HepG2 (cell line): Measurements from ENCODE around the gene SF3B6. TPM values are rescaled to one million over a fixed set of nuclear protein-coding genes. Genes with fewer than 3 reads are reported as not detected.

ENCODE experiments used
- GTF3A ChIP-seq: sonication (generic); formaldehyde crosslinking; conservative IDR thresholded peaks from 2 replicates; pipeline ENCODE4 v1.4.0; 2020; ENCODE audit warnings: mild to moderate bottlenecking, missing genetic modification reagents
- MAF1 ChIP-seq: sonication (generic); formaldehyde crosslinking; IDR thresholded peaks from 2 replicates; pipeline ENCODE4 v1.5.0; 2020; ENCODE audit warnings: missing genetic modification reagents, borderline replicate concordance
- NFKB2 ChIP-seq: sonication (generic); formaldehyde crosslinking; IDR thresholded peaks from 2 replicates; pipeline ENCODE4 v1.4.0; 2020; ENCODE audit warnings: missing genetic modification reagents, borderline replicate concordance
- RBFOX2 ChIP-seq: fragments of 200-400 bp; formaldehyde crosslinking; IDR thresholded peaks from 2 replicates; pipeline ENCODE4 v1.6.1; 2017; ENCODE audit warnings: low read depth, mild to moderate bottlenecking, low read length
- RBM39 ChIP-seq: fragments of 200-400 bp; formaldehyde crosslinking; IDR thresholded peaks from one replicate; pipeline ENCODE4 v1.6.1; 2018; ENCODE audit warnings: antibody characterized with exemption, mild to moderate bottlenecking, low read depth, low read length; ENCODE audit not compliant: poor library complexity, severe bottlenecking
- ZBTB1 ChIP-seq: sonication (generic); formaldehyde crosslinking; IDR thresholded peaks from 2 replicates; pipeline ENCODE4 v1.4.0; 2020; ENCODE audit warnings: missing genetic modification reagents, borderline replicate concordance
- ZBTB8A ChIP-seq: sonication (generic); formaldehyde crosslinking; IDR thresholded peaks from 2 replicates; pipeline ENCODE4 v1.4.0; 2020; ENCODE audit warnings: mild to moderate bottlenecking, low read depth, missing genetic modification reagents, borderline replicate concordance
- ZNF225 ChIP-seq: sonication (generic); formaldehyde crosslinking; IDR thresholded peaks from 2 replicates; pipeline ENCODE4 v1.4.0; 2020; ENCODE audit warnings: mild to moderate bottlenecking, missing genetic modification reagents
- ZNF629 ChIP-seq: sonication (generic); formaldehyde crosslinking; conservative IDR thresholded peaks from 2 replicates; pipeline ENCODE4 v1.5.0; 2020; ENCODE audit warnings: missing genetic modification reagents
- ZNF746 ChIP-seq: sonication (generic); formaldehyde crosslinking; IDR thresholded peaks from 2 replicates; pipeline ENCODE4 v1.8.0; 2022; ENCODE audit warnings: mild to moderate bottlenecking, missing genetic modification reagents
- polyA plus RNA-seq, 8 experiments: library from polyadenylated mRNA; depleted of rRNA in 3 of 8; stranded (reverse) in 7 of 8; unstranded in 1 of 8; fragments of >200 nt; fragmentation: Illumina TruSeq in 4 of 8; extraction: Trizol in 4 of 8; gene quantifications; 2 replicates each; pipeline versions ENCODE4 v1.2.1 to v1.2.3, GENCODE V29; 2011 to 2016; ENCODE audit warnings: low read depth in 4 of 8, missing spikeins in 1 of 8, mixed read lengths in 1 of 8; ENCODE audit not compliant: insufficient read depth in 1 of 8
- total RNA-seq, 5 experiments: library from RNA; depleted of rRNA; stranded (reverse); fragments of >200 nt; fragmentation: Illumina TruSeq; extraction: Trizol; gene quantifications; 2 replicates each; pipeline ENCODE4 v1.2.3, GENCODE V29; 2016; ENCODE audit warnings: low read depth in 1 of 5
- TF ChIP-seq, protein P1 (sequence below): sonication (generic); formaldehyde crosslinking; IDR thresholded peaks from 2 replicates; pipeline ENCODE4 v1.4.0; 2020; ENCODE audit warnings: missing genetic modification reagents, borderline replicate concordance
- TF ChIP-seq, protein P2 (sequence below): sonication (generic); formaldehyde crosslinking; IDR thresholded peaks from 2 replicates; pipeline ENCODE4 v1.4.0; 2020; ENCODE audit warnings: missing genetic modification reagents
- TF ChIP-seq, protein P3 (sequence below): sonication (generic); formaldehyde crosslinking; IDR thresholded peaks from 2 replicates; pipeline ENCODE4 v1.8.0; 2022; ENCODE audit warnings: mild to moderate bottlenecking, missing genetic modification reagents, borderline replicate concordance
- TF ChIP-seq, protein P4 (sequence below): sonication (generic); formaldehyde crosslinking; IDR thresholded peaks from 2 replicates; pipeline ENCODE4 v1.5.0; 2020; ENCODE audit warnings: mild to moderate bottlenecking, missing genetic modification reagents
- TF ChIP-seq, protein P5 (sequence below), 2 experiments: fragments of 450-650 bp in 1 of 2; sonication (generic) in 1 of 2; formaldehyde crosslinking; IDR thresholded peaks; 2 replicates each; pipeline versions ENCODE4 v1.5.0 to v1.8.0; 2020 to 2022; ENCODE audit warnings: mild to moderate bottlenecking in 1 of 2, missing genetic modification reagents in 1 of 2
- TF ChIP-seq, protein P6 (sequence below): sonication (generic); formaldehyde crosslinking; IDR thresholded peaks from 2 replicates; pipeline ENCODE4 v1.5.1; 2020; ENCODE audit warnings: mild to moderate bottlenecking, missing genetic modification reagents

Gene SF3B6
- total and polyA plus RNA-seq, 2 of the 13 experiments (the other 11 are each of a cell fraction or from before 2014, with no cell fraction given), result 177 to 182 TPM

DNA sequence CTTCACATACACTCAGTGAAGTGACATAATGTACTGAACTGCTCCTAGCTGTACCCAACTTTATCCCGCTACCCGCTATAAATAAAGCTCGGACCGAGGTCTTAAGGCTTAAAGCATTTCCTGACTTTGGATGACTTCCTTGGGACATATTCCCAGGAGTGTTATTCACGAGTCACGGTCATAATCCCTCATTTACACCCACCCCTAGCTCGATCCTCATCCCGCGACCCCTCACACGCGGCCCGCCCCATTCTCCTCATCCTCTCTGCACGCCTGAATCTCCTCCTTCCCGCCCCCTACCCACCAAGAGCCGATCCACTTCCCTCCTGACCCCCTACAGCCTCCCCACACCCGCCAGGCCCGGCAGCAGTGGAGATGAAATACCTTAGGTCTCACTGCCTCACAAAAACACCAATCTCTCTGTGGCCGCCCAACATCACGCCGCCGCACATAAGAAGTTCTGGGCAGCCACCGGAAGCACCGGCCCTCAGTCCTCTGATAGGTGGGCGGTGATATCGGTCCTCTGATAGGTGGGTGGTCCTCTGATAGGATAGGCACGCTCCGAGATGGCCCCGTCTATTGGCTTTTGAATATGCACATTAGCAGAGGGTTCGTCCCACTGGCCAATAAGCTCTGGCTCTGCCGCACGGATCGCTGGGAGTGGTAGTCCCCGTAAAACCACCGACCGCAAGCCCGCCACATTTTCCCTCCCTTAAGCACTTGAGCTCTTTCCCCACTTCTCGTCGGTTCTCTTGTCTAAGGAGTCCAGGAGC is 29.0 kb downstream of the SF3B6 start, which contains the start of gene WDCP (continued):
- TF ChIP-seq, protein P1, sequence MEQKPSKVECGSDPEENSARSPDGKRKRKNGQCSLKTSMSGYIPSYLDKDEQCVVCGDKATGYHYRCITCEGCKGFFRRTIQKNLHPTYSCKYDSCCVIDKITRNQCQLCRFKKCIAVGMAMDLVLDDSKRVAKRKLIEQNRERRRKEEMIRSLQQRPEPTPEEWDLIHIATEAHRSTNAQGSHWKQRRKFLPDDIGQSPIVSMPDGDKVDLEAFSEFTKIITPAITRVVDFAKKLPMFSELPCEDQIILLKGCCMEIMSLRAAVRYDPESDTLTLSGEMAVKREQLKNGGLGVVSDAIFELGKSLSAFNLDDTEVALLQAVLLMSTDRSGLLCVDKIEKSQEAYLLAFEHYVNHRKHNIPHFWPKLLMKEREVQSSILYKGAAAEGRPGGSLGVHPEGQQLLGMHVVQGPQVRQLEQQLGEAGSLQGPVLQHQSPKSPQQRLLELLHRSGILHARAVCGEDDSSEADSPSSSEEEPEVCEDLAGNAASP (CRISPR knock-in tag), result 0 out of 2 replicates have a peak, but pooled peaks have one; percentile 47
- TF ChIP-seq MAF1 (peak; percentile 73; the same call in 1 of the 2 replicates), ZNF225 (CRISPR knock-in tag) (peak; percentile 75; the same call in 1 of the 2 replicates), RBFOX2 (peak; percentile 70), ZNF629 (CRISPR knock-in tag) (0 out of 2 replicates have a peak, but pooled peaks have one; percentile 9), NFKB2 (peak; percentile 81; the same call in 1 of the 2 replicates), ZBTB8A (CRISPR knock-in tag) (no peak), ZBTB1 (CRISPR knock-in tag) (no peak), RBM39 (peak; percentile 45), GTF3A (CRISPR knock-in tag) (no peak; the same call in 1 of the 2 replicates), ZNF746 (peak; percentile 68)
- TF ChIP-seq, protein P2, sequence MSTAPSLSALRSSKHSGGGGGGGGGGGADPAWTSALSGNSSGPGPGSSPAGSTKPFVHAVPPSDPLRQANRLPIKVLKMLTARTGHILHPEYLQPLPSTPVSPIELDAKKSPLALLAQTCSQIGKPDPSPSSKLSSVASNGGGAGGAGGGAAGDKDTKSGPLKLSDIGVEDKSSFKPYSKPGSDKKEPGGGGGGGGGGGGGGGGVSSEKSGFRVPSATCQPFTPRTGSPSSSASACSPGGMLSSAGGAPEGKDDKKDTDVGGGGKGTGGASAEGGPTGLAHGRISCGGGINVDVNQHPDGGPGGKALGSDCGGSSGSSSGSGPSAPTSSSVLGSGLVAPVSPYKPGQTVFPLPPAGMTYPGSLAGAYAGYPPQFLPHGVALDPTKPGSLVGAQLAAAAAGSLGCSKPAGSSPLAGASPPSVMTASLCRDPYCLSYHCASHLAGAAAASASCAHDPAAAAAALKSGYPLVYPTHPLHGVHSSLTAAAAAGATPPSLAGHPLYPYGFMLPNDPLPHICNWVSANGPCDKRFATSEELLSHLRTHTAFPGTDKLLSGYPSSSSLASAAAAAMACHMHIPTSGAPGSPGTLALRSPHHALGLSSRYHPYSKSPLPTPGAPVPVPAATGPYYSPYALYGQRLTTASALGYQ (CRISPR knock-in tag), result peak; percentile 59; the same call in 1 of the 2 replicates
- TF ChIP-seq, protein P3, sequence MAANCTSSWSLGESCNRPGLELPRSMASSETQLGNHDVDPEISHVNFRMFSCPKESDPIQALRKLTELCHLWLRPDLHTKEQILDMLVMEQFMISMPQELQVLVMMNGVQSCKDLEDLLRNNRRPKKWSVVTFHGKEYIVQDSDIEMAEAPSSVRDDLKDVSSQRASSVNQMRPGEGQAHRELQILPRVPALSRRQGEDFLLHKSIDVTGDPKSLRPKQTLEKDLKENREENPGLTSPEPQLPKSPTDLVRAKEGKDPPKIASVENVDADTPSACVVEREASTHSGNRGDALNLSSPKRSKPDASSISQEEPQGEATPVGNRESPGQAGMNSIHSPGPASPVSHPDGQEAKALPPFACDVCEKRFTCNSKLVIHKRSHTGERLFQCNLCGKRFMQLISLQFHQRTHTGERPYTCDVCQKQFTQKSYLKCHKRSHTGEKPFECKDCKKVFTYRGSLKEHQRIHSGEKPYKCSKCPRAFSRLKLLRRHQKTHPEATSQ (CRISPR knock-in tag), result no peak
- TF ChIP-seq, protein P4, sequence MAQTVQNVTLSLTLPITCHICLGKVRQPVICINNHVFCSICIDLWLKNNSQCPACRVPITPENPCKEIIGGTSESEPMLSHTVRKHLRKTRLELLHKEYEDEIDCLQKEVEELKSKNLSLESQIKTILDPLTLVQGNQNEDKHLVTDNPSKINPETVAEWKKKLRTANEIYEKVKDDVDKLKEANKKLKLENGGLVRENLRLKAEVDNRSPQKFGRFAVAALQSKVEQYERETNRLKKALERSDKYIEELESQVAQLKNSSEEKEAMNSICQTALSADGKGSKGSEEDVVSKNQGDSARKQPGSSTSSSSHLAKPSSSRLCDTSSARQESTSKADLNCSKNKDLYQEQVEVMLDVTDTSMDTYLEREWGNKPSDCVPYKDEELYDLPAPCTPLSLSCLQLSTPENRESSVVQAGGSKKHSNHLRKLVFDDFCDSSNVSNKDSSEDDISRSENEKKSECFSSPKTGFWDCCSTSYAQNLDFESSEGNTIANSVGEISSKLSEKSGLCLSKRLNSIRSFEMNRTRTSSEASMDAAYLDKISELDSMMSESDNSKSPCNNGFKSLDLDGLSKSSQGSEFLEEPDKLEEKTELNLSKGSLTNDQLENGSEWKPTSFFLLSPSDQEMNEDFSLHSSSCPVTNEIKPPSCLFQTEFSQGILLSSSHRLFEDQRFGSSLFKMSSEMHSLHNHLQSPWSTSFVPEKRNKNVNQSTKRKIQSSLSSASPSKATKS, result no peak
- TF ChIP-seq, protein P5, sequence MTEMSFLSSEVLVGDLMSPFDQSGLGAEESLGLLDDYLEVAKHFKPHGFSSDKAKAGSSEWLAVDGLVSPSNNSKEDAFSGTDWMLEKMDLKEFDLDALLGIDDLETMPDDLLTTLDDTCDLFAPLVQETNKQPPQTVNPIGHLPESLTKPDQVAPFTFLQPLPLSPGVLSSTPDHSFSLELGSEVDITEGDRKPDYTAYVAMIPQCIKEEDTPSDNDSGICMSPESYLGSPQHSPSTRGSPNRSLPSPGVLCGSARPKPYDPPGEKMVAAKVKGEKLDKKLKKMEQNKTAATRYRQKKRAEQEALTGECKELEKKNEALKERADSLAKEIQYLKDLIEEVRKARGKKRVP (CRISPR knock-in tag; IDR thresholded peaks at IDR 0.05), result peak in 1 of 2 experiments; percentile 43; a peak in 1 of 4 replicates
- TF ChIP-seq, protein P6, sequence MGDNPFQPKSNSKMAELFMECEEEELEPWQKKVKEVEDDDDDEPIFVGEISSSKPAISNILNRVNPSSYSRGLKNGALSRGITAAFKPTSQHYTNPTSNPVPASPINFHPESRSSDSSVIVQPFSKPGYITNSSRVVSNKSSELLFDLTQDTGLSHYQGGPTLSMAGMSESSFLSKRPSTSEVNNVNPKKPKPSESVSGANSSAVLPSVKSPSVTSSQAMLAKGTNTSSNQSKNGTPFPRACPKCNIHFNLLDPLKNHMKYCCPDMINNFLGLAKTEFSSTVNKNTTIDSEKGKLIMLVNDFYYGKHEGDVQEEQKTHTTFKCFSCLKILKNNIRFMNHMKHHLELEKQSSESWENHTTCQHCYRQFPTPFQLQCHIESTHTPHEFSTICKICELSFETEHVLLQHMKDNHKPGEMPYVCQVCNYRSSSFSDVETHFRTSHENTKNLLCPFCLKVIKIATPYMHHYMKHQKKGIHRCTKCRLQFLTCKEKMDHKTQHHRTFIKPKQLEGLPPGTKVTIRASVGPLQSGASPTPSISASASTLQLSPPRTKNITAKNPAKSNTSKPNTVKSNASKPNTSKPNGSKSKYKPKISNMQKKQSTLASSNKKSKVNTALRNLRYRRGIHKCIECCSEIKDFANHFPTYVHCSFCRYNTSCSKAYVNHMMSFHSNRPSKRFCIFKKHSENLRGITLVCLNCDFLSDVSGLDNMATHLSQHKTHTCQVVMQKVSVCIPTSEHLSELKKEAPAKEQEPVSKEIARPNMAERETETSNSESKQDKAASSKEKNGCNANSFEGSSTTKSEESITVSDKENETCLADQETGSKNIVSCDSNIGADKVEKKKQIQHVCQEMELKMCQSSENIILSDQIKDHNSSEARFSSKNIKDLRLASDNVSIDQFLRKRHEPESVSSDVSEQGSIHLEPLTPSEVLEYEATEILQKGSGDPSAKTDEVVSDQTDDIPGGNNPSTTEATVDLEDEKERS (CRISPR knock-in tag), result no peak
